ENCODE data around the gene TRIM8.
A peak's percentile ranks its signal among the peaks of the same experiment; 100 is the strongest.

Gene TRIM8, protein sequence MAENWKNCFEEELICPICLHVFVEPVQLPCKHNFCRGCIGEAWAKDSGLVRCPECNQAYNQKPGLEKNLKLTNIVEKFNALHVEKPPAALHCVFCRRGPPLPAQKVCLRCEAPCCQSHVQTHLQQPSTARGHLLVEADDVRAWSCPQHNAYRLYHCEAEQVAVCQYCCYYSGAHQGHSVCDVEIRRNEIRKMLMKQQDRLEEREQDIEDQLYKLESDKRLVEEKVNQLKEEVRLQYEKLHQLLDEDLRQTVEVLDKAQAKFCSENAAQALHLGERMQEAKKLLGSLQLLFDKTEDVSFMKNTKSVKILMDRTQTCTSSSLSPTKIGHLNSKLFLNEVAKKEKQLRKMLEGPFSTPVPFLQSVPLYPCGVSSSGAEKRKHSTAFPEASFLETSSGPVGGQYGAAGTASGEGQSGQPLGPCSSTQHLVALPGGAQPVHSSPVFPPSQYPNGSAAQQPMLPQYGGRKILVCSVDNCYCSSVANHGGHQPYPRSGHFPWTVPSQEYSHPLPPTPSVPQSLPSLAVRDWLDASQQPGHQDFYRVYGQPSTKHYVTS

DNA sequence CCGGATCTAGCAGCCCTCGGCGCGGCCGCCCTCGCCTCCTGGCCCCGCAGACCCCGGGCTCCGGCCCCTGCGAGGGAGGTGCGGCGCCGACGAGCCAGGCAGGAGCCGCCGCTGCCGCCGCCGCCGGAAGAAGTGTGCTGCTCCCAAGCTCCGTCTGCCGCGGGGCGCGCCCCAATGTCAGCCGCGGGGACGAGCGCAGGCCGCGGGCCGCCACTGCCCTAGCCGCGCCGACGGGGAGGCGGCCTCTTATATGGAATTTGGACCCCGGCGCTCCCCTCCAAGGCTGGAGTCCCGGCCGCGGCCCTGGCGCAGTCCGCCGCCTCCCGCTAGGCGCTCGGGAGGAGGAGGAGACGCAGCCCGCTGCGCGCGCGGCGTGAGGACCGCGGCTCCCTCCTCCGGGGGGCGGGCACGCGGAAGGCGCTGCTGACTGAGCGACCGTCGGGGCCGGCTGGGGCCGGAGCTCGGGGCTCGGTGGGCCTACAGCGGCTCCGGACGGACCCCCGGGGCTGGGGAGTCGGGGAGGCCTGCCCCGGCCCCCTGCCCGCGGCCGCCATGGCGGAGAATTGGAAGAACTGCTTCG lies at the start of gene TRIM8:
TRIM8 (plus strand) TSS at position 414 of the 580 bp plus-strand sequence; CDS start at position 553, 139 bp downstream.
- DNase-seq, result peak in 17 of 58 donors; percentile 36 to 75 (median 54)

DNA sequence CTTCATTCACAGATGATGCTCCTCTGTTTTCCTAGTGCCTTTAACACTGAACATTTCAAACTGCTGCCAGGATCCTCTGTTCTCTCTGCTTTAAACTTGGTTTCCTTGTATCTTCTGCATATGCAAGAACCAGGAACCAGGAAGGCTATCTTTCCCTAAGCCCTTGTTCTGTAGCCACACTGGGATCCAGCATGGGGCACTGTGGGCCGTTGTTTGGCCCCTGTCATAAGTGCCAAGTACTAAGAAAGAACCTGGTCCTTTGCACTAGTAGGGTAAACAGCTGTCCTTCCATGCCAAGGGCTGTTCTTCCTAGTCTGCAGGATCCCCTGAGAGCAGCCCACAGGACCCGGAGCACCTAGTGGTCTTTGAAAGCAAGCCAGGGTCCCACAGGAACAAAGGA lies 49.0 kb upstream of the TRIM8 start:
- DNase-seq, result peak in 17 of 58 donors; percentile 10 to 58 (median 30)

DNA sequence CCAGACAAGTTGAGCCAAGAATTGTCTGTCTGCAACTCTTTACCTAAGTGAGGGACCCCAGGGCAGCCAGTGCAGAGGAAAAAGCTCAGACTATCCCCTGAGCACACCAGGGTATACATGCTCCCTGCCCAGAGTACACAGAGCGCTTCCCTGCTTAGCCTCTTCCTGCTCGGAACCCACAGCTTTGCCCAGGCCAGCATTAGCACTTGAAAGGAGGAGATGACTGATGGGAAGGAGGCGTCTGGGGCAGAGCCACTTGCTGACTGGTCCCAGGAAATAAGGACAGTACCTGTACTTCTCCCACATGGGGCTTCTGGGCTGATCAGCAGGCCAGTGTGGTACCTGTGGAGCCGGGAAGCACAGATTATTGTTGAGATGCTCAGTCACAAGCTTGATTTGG lies 48.4 kb upstream of the TRIM8 start:
- no peak for DNase-seq

DNA sequence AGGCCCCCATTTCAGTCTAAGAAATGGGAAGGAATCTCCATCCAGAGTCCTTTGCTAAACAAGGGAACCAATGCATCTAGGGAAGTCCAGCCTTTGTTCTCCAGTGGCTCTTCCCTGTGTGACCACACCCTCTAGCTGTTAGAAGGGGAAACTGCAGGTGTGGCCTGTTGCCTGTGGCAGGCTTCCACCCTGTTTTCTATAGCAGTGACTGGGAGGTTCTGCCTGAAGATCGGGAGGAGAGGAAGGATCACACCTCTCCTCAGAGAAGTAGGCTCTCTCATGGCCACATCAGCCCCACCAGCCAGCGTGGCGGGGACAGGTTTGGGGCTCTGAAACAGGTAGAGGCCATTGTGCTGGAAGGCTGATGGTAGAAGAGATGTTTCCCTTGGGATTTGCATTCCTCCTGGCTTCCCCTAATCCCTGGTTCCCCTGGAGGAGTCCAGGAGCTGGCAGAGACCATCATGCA lies 47.7 kb upstream of the TRIM8 start:
- peak in 20 of 58 donors; percentile 10 to 65 (median 32) for DNase-seq

DNA sequence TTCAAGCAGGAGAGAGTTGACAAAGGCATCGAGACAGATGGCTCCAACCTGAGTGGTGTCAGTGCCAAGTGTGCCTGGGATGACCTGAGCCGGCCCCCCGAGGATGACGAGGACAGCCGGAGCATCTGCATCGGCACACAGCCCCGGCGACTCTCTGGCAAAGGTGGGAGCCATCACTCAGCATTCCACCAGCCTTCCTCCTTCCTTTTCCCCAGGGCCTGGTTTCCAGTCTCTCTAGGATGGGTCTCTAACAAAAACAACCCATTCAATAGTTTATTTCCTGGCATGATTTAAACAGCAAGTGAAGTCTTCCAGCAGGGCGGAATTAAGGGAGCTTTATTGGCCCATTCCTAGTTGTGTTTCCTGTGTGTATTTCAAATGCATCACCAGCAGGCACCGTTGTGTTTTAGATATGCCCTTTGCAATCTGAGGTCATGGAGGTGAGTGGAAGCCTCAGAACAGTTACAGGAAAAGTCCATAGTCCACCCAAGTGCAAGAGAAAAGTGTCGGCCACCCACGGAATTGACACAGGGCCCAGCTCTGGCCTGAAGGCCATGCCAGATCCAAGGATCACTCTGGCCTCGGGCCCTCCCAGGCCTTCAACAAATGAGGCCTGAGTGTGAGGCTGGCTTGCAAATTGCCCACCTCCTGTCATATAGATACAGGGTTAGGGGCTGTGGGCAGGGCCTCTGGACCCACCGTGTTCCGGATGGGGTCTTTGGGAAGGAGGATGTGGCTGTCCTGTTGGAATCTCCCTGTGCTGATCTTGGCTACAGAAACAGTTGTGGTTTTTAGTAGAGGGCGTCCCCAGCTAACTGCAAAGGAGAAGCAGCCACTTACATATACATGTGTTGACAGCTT lies 46.9 kb upstream of the TRIM8 start:
- DNase-seq, result peak in 1 of 58 donors; percentile 28

DNA sequence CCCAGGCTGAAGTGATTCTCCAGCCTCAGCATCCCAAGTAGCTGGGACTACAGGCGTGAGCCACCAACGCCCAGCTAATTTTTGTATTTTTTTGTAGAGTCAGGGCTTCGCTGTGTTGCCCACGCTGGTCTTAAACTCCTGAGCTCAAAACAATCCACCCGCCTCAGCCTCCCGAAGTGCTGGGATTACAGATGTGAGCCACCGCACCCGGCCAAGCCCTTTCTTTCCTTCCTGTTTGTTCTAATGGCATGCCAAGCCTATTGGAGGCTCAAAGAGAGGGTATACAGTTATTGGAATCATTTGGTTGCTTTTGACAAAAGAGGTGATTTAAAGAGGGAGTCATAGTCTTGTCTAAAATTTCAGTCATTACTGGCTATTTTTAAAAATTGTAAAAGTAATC lies 46.0 kb upstream of the TRIM8 start:
- no peak for DNase-seq

DNA sequence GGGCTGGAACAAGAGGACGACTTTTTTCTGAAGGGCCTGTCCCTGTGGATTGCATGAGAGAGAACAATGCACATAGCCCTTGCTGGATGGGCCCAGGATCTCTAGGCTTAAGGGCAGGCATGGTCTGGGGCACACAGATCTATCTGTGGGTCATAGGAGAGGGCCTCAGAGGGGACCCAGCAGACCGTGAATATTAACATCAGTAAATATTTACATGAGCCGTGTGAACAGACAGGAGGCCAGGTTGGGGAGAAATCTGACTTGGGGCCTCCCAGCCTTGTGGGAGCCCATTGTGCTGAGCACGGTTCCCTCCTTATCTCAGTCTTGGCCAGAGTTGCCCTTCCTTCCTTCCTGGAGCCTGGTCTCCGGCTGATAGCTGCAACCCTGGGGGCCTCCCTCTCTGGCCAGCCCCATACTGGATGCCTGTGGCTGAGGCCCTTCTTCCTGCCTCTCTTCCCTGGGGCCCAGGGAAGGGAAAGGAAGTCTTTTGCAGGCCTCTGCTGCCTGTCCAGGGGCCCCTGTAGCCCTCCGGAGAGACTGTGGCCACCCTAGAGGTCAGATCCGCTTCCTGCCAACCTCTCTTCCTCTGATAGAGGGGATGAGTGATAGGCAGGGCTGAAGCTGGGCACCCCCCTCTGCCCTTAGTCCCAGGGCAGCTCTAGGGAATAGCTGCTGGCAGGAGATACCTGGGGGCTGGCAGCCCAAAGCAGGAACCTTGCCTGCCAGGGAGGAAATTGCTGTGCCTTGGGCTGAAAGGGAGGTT lies 44.5 kb upstream of the TRIM8 start:
- no peak for DNase-seq

DNA sequence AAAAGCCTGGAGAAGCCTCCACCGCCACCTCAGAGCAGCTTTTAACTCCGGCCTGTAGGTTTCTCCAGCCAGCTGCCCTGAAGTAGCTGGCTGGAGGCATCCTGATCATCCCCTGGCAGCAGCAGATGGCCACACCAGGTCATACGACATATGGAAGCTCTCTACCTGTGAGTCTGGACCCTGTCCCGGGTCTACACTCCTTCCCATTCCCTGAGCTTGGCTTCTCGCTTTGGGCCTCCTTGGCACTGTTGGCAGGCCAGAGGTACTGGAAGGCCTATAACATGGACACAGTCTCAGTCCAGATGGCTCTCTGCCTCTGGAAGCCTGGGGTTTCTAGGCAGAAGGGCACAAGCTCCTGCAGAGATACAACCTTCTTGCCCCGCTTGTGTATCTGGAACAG lies 43.5 kb upstream of the TRIM8 start:
- DNase-seq, result no peak

DNA sequence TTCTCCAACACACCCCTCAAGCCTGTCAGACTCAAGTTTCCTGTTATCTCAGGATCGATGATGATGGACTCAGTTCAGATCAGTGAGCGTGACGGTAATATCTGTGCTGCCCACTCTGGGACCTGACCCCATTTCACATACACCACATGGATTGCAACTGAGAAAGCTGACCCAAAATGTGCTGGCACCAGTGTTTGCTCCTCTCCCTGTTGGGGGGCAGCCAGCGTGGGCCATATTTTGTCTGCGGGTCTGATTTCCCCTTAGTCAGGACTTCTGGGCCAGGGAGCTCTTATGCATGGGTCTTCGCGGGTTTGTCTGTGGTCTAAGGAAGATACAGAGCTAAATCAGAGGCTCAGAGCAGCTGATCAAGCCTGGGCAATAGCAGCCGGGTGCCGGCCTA lies 42.6 kb upstream of the TRIM8 start:
- no peak for DNase-seq

DNA sequence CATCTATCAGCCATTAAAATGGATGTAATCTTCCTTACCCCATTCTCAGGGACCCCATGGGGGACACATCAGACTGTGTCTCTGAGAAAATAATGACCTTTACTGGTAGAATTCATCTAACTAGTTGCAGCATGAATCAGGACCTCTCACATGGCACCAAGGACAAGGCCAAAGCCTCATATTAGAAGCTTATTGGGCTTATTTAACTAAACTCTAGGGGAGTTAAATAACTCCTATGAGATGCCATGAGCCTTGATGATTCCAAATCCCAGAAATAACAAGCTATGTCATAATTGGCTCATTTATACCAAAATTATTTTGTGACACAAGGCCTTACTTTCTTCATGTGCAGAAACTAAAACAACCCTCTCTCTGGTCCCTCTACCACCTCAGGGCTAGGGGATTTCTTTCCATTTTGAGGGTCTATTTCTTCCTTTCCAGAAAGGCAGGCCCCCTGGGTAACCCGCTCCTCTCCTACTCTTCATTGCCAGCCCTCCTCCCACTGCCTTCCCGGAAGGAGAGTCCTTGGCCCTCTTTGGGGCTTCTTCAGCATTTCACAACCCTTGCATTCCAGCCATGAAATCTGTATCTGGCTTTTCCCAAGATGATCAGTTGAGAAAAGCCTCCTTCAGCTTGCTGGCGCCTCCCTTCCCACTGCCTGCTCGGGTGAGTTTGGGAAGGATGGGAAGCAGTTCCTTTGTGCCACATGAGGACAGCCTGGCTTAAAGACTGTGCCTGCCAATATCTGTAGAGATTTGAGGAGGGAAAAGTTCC lies 41.8 kb upstream of the TRIM8 start:
- no peak for DNase-seq

DNA sequence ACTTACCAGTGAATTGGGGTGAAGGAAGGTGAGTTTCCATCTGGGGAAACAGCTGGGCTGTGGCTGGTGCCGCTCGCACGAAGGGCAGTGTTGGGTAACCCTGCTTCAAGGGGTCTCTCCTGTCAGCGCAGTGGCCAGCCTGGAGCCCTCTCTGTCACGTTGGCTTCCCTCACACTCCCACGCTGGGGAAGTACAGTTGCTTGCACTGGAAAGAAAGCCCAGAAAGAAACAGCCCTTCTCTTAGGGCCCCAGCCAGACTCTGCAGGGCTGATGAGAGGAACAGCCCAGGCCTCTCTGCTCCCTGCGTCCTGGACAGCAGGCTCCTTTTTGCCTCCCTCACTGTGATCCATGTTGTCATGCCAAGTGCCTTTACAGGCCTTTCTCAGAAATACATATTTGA lies 40.3 kb upstream of the TRIM8 start:
- DNase-seq, result no peak

DNA sequence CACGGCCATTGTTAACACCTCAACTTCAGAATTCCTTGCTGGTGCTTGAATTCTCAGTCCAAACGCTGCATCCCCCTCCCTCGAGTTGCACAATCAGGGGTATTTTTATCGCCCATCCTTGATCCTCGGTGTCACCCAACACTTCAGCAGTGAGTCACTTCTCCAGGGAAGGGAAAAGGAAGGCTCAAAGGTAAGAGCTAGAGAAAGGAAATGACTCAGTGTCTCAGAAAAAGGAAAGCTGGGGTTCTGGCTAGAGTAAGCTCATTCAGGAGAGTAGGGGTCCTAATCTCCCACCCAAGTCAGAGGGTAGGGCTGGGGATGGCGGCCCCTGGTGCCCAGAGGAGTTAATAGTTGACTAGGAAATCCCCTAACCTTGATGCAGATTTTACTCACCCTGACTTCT lies 39.8 kb upstream of the TRIM8 start:
- DNase-seq, result no peak

DNA sequence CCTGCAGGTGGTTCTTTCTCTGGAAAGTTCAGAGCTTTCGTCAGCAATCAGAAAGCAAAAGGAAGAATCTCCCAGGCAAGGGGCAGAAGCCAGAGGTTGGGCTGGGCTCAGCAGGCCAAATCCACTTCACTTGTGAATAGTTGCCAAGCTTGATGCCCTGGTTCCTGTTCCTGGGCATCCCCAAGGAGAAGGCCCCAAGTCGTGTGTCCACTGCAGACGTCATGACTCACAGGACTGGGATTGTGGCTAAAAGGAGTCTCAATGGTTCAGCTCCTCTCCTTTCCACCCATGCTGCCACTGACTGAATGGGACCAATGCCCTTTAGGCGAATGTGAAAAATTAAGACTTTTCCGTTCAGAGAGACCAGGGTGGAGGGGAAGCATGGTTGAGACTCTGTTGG lies 38.6 kb upstream of the TRIM8 start:
- no peak for DNase-seq

DNA sequence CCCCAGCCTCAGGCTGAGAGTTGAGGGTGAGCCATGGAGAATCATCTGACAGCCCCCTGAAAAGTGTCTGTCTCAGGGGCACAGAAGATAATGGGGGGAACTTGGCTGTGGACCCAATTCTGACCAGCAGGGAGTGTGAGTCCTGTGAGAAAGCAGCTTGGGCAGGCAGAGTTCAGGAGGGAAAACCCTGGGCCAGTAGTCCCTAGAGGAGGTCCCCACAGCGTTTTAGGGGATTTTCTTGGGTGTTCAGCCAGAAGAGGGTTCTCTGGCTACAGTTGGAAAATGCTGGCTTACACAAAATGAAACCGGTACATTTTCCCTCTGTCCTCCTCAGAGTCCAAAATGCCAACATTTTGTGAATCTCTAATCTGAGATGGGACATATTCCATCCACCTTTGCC lies 35.8 kb upstream of the TRIM8 start:
- DNase-seq, result no peak

DNA sequence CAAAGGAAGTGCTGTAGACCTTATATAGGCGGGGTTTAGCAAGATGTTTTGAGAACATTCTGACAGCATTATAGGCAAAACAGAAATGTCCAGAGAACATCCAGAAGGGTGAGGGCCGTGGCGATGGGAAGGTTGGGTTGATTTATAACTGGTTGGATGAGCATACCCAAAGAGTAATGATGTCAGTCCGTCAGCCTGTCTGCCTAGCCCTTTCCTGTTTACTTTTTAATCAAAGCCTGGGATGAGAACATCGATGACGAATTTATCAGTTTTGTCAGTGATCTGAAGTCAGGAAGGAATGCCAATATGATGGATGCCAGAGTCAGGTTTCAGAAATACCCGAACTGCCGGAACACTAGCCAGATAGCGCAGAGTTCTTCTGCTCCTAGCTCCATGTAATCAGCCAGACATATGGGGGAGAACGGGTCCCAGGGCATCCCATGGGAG lies 33.8 kb upstream of the TRIM8 start:
- no peak for DNase-seq

DNA sequence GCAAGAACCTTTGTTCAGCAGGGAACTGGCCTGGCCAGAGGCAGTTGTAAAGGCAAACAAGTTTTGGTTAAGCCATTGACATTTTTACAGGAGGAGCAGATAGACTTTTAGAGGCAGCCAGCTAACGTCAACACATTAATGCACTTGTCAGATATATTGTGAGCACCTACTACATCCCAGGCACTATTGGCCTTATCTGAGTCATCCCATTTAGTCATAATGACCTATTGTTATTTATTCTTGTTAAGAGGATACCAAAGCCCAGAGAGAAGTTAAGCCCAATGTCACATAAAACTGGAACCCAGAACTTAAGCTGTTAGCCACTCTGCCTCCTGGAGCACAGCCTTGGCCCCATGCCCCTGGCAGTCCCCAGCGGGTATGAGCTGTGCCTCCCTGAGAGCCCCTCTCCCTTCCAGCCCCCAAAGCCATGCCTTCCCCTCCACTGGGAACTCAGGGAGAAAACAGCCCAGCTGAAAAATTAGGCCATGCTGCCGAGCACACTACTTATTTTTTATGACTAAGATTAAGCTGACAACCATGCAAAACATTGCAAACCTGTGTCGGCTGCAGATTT lies 32.7 kb upstream of the TRIM8 start:
- no peak for DNase-seq

DNA sequence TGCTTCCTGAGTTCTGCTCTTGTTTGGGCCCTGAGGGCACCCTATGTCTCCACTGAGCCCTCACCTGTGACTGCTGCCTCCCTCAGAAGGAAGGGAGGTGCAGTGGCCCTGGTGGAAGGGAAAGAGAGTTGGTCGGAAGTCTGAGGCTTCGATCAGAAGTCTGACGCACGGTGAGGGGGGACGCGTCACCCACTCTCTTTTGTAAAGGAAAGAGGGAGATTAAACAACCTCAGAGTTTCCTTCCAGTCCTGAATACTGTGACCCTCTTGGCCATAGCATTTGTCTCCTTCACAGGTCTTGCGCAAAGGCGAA lies 31.4 kb upstream of the TRIM8 start:
- no peak for DNase-seq

DNA sequence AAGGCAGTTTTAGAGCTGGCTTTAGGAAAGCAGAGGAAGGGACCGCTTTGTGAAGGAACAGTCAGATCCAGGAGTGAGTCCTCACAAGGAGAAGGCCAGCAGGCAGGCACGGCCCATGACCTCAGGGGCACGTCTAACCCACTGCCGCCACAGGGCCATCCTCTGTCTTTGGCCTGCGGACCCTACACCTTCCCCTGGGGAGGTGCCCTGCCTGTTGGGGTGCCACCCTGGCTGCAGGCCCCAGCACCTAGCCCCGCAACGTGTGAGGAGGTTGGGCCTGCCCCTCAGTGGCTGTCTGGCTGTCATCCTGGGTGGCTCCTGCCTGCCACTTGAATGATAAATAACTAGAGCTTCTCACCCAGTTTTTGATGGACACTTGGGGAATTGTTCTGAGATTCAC lies 31.0 kb upstream of the TRIM8 start:
- no peak for DNase-seq

DNA sequence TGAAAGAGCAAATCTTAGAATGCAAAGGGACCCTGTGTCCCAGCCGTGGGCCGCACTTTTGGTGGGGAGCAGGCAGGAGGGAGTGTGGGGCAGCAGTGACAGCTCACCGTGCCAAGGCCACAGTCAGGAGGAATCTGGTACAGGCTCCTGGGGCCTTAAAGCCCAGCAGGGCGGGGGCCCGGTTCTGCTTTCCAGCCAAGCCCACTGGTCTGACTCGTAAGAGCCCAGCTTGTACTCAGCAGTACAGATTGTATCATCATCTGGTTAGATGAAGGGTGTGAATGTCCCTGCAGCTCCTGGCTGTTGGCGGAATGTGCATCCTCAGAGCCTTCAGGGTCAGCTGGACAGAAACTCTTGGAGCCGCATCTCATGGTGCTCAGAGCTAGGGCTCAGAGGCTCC lies 30.5 kb upstream of the TRIM8 start:
- DNase-seq, result no peak

DNA sequence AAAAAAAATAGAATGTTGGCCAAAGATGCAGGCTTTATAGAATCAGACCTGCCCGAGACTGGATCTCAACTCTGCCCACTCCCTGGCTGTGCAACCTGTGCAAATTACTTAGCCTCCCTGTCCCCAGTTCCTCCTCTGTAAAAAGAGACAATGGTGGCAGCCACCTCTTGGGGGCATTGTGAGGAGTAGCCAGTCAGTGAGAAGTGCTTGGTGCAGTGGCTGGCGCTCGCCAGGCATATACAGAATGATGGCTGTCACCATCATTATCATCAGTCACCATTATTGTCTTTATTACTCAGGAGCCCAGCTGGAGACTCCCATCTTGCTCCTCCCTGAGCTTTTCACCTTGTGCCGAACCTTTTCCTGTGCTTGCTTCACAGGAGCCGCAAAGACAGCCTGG lies 29.4 kb upstream of the TRIM8 start:
- DNase-seq, result no peak

Data from anterior cingulate cortex (tissue), 58 donors.